DOHH2 (cell line): Measurements from ENCODE around the gene CCDC177.

Experiments
- H3F3A ChIP-seq: fragments of 200-600 bp; sonication (generic), shearing (Covaris generic); 2 replicates; pipeline ENCODE4 v1.6.0; 2016; ENCODE audit warnings: antibody characterized with exemption, mild to moderate bottlenecking; ENCODE audit not compliant: control insufficient read depth, insufficient read depth
- H3K27ac ChIP-seq: fragments of 200-600 bp; sonication (generic); 2 replicates; pipeline ENCODE4 v1.5.1; 2014; ENCODE audit warnings: low read depth, mild to moderate bottlenecking, low read length, moderate library complexity
- H3K27me3 ChIP-seq: fragments of 200-600 bp; sonication (generic); 2 replicates; pipeline ENCODE4 v1.6.1; 2014; ENCODE audit warnings: mild to moderate bottlenecking, low read length, mixed read lengths; ENCODE audit not compliant: control insufficient read depth
- H3K36me3 ChIP-seq: fragments of 200-600 bp; sonication (generic); 2 replicates; pipeline ENCODE4 v1.6.1; 2014; ENCODE audit warnings: mild to moderate bottlenecking, low read length, moderate library complexity, mixed read lengths; ENCODE audit not compliant: control insufficient read depth
- H3K4me1 ChIP-seq: fragments of 200-600 bp; sonication (generic); 2 replicates; pipeline ENCODE4 v1.6.1; 2014; ENCODE audit warnings: mild to moderate bottlenecking, low read length, mixed read lengths; ENCODE audit not compliant: control insufficient read depth
- H3K4me2 ChIP-seq: fragments of 200-600 bp; sonication (generic); 2 replicates; pipeline ENCODE4 v1.6.0; 2014; ENCODE audit warnings: mild to moderate bottlenecking, low read length, moderate library complexity
- H3K4me3 ChIP-seq: fragments of 200-600 bp; sonication (generic); 2 replicates; pipeline ENCODE4 v1.5.1; 2014; ENCODE audit warnings: mild to moderate bottlenecking, low read length, mixed read lengths
- H3K79me2 ChIP-seq: fragments of 200-600 bp; sonication (generic); 2 replicates; pipeline ENCODE4 v1.6.1; 2014; ENCODE audit warnings: mild to moderate bottlenecking, low read length, mixed read lengths; ENCODE audit not compliant: control insufficient read depth
- H3K9me2 ChIP-seq: fragments of 200-600 bp; sonication (generic); replicated peaks from 2 replicates; pipeline ENCODE4 v1.6.1; 2014; ENCODE audit warnings: mild to moderate bottlenecking, low read length, mixed read lengths; ENCODE audit not compliant: control insufficient read depth
- H3K9me3 ChIP-seq: fragments of 200-600 bp; sonication (generic); 2 replicates; pipeline ENCODE4 v1.6.1; 2014; ENCODE audit warnings: antibody characterized with exemption, low read length, mixed read lengths; ENCODE audit not compliant: control insufficient read depth, insufficient read depth
- H4K20me1 ChIP-seq: fragments of 200-600 bp; sonication (generic); 2 replicates; pipeline ENCODE4 v1.6.0; 2014; ENCODE audit warnings: low read depth, mild to moderate bottlenecking, antibody characterized with exemption, low read length, moderate library complexity; ENCODE audit not compliant: control insufficient read depth, insufficient read depth
- CTCF ChIP-seq: fragments of 200-600 bp; sonication (generic); IDR thresholded peaks from one replicate; pipeline ENCODE4 v1.5.1; 2014; ENCODE audit warnings: antibody characterized with exemption, mild to moderate bottlenecking, low read depth, low read length; ENCODE audit not compliant: poor library complexity, severe bottlenecking
- EZH2phosphoT487 ChIP-seq: fragments of 200-600 bp; sonication (generic); IDR thresholded peaks from 2 replicates; pipeline ENCODE4 v1.6.1; 2017; ENCODE audit warnings: borderline replicate concordance, mild to moderate bottlenecking, antibody characterized with exemption, low read length, moderate library complexity, mixed read lengths

Gene CCDC177

GRCh38 chr14:69572841-69573135 lies 1.9 kb downstream of the CCDC177 start:
- TF ChIP-seq CTCF: no peak
- TF ChIP-seq EZH2phosphoT487: no peak
- Histone ChIP-seq H3K9me3 (no peaks in the 10 kb centered on the region), H3K4me1 (peaks cover 4% of the 10 kb centered on the region; the same call in 1 of the 2 replicates), H3K27ac (no peak overlapping the region), H4K20me1 (no peaks in the 10 kb centered on the region), H3K4me2 (no peak overlapping the region), H3F3A (no peaks in the 10 kb centered on the region), H3K79me2 (no peaks in the 10 kb centered on the region), H3K9me2 (no peaks in the 10 kb centered on the region), H3K4me3 (no peak overlapping the region), H3K27me3 (peaks cover 26% of the 10 kb centered on the region), H3K36me3 (no peaks in the 10 kb centered on the region)

DNA sequence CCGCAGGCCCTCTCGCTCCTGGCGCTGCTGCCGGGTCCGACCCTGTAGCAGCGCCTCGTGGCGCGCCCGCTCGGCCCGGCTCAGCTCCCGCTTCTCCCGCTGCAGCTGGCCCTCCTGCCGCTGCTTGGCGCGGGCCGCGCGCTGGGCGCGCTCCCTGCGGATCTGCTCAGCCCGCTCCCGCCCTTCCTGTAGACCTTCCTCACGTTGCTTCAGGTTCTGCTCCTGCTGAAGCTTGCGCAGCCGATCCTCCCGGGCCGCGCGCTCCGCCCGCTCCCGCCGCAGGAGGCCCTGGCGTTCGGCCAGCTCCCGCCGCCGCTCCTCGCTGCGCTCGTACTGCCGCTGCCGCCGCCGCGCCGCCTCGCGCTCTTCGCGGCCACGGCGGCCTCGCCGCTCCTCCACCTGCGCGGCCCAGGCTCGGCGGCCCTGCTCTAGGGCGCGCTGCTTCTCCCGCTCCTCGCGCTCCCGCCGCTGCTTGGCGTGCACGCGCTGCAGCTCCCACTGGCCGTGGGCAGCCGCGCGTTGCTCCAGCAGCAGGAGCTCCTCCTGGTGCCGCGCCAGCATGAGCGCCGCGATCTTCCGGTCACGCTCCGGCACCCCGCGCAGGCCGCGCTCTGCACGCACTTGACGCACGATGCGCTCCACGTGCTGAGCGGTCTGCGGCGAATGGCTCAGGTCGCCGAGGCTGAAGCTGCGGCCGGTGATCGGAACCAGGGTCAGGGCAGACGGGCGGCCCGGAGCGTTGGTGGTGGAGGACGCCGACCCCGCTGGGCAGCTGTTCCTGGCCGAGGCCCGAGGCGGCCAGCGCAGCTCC lies 2.4 kb downstream of the CCDC177 start:
- Histone ChIP-seq H3K4me3 (no peak overlapping the region), H3K79me2 (no peaks in the 10 kb centered on the region), H4K20me1 (no peaks in the 10 kb centered on the region), H3K4me1 (peaks cover 4% of the 10 kb centered on the region; the same call in 1 of the 2 replicates), H3K36me3 (no peaks in the 10 kb centered on the region), H3K27ac (no peak overlapping the region), H3K4me2 (no peak overlapping the region), H3K9me3 (no peaks in the 10 kb centered on the region), H3K9me2 (no peaks in the 10 kb centered on the region), H3F3A (no peaks in the 10 kb centered on the region), H3K27me3 (peaks cover 31% of the 10 kb centered on the region)
- TF ChIP-seq EZH2phosphoT487: no peak
- TF ChIP-seq CTCF: no peak

GRCh38 chr14:69571449-69572029 lies 3.1 kb downstream of the CCDC177 start:
- no peaks in the 10 kb centered on the region for H3K9me2 ChIP-seq
- no peak for TF ChIP-seq EZH2phosphoT487
- TF ChIP-seq CTCF: no peak
- no peaks in the 10 kb centered on the region for H3F3A ChIP-seq
- H3K4me1 ChIP-seq: peaks cover 4% of the 10 kb centered on the region; the same call in 1 of the 2 replicates
- peaks cover 37% of the 10 kb centered on the region for H3K27me3 ChIP-seq
- H3K36me3 ChIP-seq: no peaks in the 10 kb centered on the region
- H3K27ac ChIP-seq: no peak overlapping the region
- no peaks in the 10 kb centered on the region for H3K79me2 ChIP-seq
- H4K20me1 ChIP-seq: no peaks in the 10 kb centered on the region
- no peak overlapping the region for H3K4me3 ChIP-seq
- no peak overlapping the region for H3K4me2 ChIP-seq
- H3K9me3 ChIP-seq: no peaks in the 10 kb centered on the region
